Stimulated activated CD4-positive, alpha-beta T cell treated with anti-CD3 and anti-CD28 coated beads, Interleukin-15, amount 100 ng/mL, for 1 hour (primary cell): Measurements from ENCODE around the gene PTGES3L.
"Not testable (repeated sequence)": the region's sequence is repeated elsewhere in the genome, so short reads cannot be mapped to it uniquely, and the experiment has no call there.

Experiments
- DNase-seq, 2 donors: peaks; one replicate each; pipeline ENCODE4 v3.0.0-alpha.2; 2020; ENCODE audit warnings: low read depth in 1 of 2, low spot score in 1 of 2

The PTGES3L gene

GRCh38 chr17:42920922-42921321 lies 59.0 kb downstream of the PTGES3L start:
- DNase-seq = no peak

- no peak for DNase-seq
Measured at GRCh38 chr17:42920106-42920900, 59.6 kb downstream of the PTGES3L start.

DNA sequence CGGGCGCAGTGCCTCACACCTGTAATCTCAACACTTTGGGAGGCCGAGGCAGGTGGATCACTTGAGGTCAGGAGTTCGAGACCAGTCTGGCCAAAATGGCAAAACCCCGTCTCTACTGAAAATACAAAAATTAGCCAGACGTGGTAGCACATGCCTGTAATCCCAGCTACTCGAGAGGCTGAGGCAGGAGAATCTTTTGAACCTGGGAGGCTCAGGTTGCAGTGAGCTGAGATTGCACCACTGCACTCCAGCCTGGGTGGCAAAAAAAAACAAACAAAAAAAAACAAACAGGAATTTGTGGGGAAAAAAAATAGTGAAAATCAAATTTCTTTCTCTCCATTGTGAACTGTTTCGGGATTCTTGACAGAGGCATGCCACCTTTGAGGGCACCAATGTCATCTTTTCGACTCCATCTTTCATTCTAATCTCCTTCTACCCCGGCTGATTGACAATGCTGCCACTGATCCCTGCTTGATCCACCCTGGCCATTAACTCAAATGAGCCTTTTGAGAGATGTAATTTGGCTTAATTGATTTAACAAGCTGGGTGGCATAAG lies 60.3 kb downstream of the PTGES3L start:
- not testable (repeated sequence) for DNase-seq

GRCh38 chr17:42918902-42919521 lies 60.9 kb downstream of the PTGES3L start:
- no peak for DNase-seq
